Measurements from ENCODE around the gene ATP2C2. TPM values are rescaled to one million over a fixed set of nuclear protein-coding genes. Genes with fewer than 3 reads are reported as not detected.
"Not testable (repeated sequence)": the region's sequence is repeated elsewhere in the genome, so short reads cannot be mapped to it uniquely, and the experiment has no call there.

The ATP2C2 gene
- total RNA-seq, 4 donors from 2014 or later: 1.1 to 25.8 (median 5.6) TPM

- Histone ChIP-seq H3K4me1 (peaks cover 0 to 28% (median 0%) of the 10 kb centered on the region in 3 donors), H3K4me3 (no peak overlapping the region), H3K36me3 (no peaks in the 10 kb centered on the region), H3K27me3 (peaks cover 0 to 10% (median 0%) of the 10 kb centered on the region in 4 donors), H3K27ac (no peak overlapping the region), H3K9me3 (no peaks in the 10 kb centered on the region)
- intact Hi-C loops (cut with DNase I): no loop called here
- DNase-seq: no peak
- no peak for TF ChIP-seq POLR2A (IDR thresholded peaks at IDR 0.05)
- no peak for TF ChIP-seq CTCF (IDR thresholded peaks at IDR 0.05)
Measured at GRCh38 chr16:84392031-84392360, 23.7 kb downstream of the ATP2C2 start.

- Histone ChIP-seq H3K27ac (peak overlapping the region in 3 of 4 donors; percentile 7 to 50 (median 21)), H3K4me1 (peaks cover 0 to 29% (median 0%) of the 10 kb centered on the region in 3 donors)
- intact Hi-C loops (cut with DNase I); DNase-seq; H3K36me3 ChIP-seq; H3K9me3 ChIP-seq; H3K27me3 ChIP-seq; H3K4me3 ChIP-seq: not testable (repeated sequence)
- 16 to 22% methylated on average over 7 of the region's 10 CpGs for WGBS, 2 donors
Measured at GRCh38 chr16:84396082-84396481, 27.7 kb downstream of the ATP2C2 start.

GRCh38 chr16:84396537-84397008 is 28.2 kb downstream of the ATP2C2 start:
- peak overlapping the region in 2 of 4 donors; percentile 36 to 50 for H3K27ac ChIP-seq
- no peak for DNase-seq

GRCh38 chr16:84397090-84397489 is 28.8 kb downstream of the ATP2C2 start:
- DNase-seq: no peak
- intact Hi-C loops (cut with DNase I): no loop called here
- H3K27ac ChIP-seq: peak overlapping the region in 2 of 4 donors; percentile 36 to 50

More at GRCh38 chr16:84396537-84397008, 28.2 kb downstream of the ATP2C2 start:
- Histone ChIP-seq H3K4me3 (no peak overlapping the region), H3K9me3 (no peaks in the 10 kb centered on the region), H3K4me1 (peaks cover 0 to 24% (median 0%) of the 10 kb centered on the region in 3 donors), H3K27me3 (peaks cover 0 to 5% (median 0%) of the 10 kb centered on the region in 4 donors), H3K36me3 (no peaks in the 10 kb centered on the region)
- intact Hi-C loops (cut with DNase I): no loop called here
- 24 to 60% methylated on average over 9 of the region's 9 CpGs for WGBS, 2 donors
- no peak for TF ChIP-seq CTCF (IDR thresholded peaks at IDR 0.05)
- no peak for TF ChIP-seq POLR2A (IDR thresholded peaks at IDR 0.05)

GRCh38 chr16:84398701-84399100 is 30.4 kb downstream of the ATP2C2 start:
- Histone ChIP-seq H3K36me3 (no peaks in the 10 kb centered on the region), H3K4me3 (no peak overlapping the region), H3K27me3 (peaks cover 0 to 5% (median 0%) of the 10 kb centered on the region in 4 donors), H3K4me1 (peaks cover 0 to 16% (median 0%) of the 10 kb centered on the region in 3 donors), H3K9me3 (no peaks in the 10 kb centered on the region), H3K27ac (no peak overlapping the region)
- intact Hi-C loops (cut with DNase I): no loop called here
- DNase-seq: no peak
- TF ChIP-seq CTCF (IDR thresholded peaks at IDR 0.05): no peak
- no peak for TF ChIP-seq POLR2A (IDR thresholded peaks at IDR 0.05)
- 69 to 72% methylated on average over 10 of the region's 10 CpGs for WGBS, 2 donors

More at GRCh38 chr16:84397090-84397489, 28.8 kb downstream of the ATP2C2 start:
- TF ChIP-seq POLR2A (IDR thresholded peaks at IDR 0.05) (no peak), CTCF (IDR thresholded peaks at IDR 0.05) (peak in 3 of 6 experiments; percentile 7 to 50 (median 24))
- H3K27me3 ChIP-seq: peaks cover 0 to 5% (median 0%) of the 10 kb centered on the region in 4 donors
- WGBS, 2 donors: 48 to 51% methylated on average over 4 to 6 of the region's 6 CpGs
- H3K4me1 ChIP-seq: peaks cover 0 to 19% (median 0%) of the 10 kb centered on the region in 3 donors
- H3K4me3 ChIP-seq: no peak overlapping the region
- H3K36me3 ChIP-seq: no peaks in the 10 kb centered on the region
- H3K9me3 ChIP-seq: no peaks in the 10 kb centered on the region

- H3K4me3 ChIP-seq; H3K27ac ChIP-seq; DNase-seq; intact Hi-C loops (cut with DNase I); H3K9me3 ChIP-seq; H3K27me3 ChIP-seq; H3K36me3 ChIP-seq: not testable (repeated sequence)
- H3K4me1 ChIP-seq: peaks cover 0 to 16% (median 0%) of the 10 kb centered on the region in 3 donors
- WGBS, 2 donors: 50 to 69% methylated on average over 2 of the region's 2 CpGs
Measured at GRCh38 chr16:84399912-84400311, 31.6 kb downstream of the ATP2C2 start.

GRCh38 chr16:84403435-84403834 is 35.1 kb downstream of the ATP2C2 start:
- H3K27ac ChIP-seq; H3K4me3 ChIP-seq; intact Hi-C loops (cut with DNase I); H3K36me3 ChIP-seq; DNase-seq; H3K9me3 ChIP-seq: not testable (repeated sequence)
- H3K4me1 ChIP-seq: peaks cover 0 to 16% (median 0%) of the 10 kb centered on the region in 3 donors
- 75 to 86% methylated on average over 4 to 5 of the region's 5 CpGs for WGBS, 2 donors
- H3K27me3 ChIP-seq: peaks cover 0 to 39% (median 0%) of the 10 kb centered on the region in 4 donors

Measured in esophagus squamous epithelium (tissue), 5 donors.